Measurements from ENCODE around the gene ZNF431. TPM values are rescaled to one million over a fixed set of nuclear protein-coding genes. Genes with fewer than 3 reads are reported as not detected.

ZNF431 gene
- total and polyA plus RNA-seq, 2 donors (not counting 1 experiment from before 2014, with no cell fraction given), result 19.8 to 40.7 TPM

DNA sequence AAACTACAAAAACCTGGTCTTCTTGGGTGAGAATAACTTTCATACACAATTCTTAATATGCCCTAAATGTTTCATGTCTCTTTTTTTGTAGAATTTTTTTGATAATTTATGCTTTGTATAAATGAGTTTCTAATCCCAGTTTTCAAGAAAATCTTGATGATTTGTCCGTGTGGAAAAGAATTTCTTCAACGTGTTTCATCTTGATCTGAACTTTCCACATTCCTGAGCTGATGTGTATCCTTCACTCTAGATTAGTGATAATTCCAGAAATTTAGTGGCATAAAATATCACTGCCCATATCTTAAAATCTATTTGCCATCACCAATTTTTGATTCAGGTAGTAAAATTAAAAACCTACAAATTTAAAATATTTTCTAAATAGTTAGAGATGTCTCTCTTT, 24.6 kb downstream of the ZNF431 start:
- Histone ChIP-seq H3K4me3 (ENCODE audit: control extremely low read depth in 1 of 5, extremely low read depth in 1 of 5, insufficient read depth in 1 of 5, low read depth in 2 of 5, low read length in 4 of 5) (no peak overlapping the region), H3K4me1 (ENCODE audit: control insufficient read depth in 2 of 2, insufficient read depth in 2 of 2, low read length in 2 of 2) (no peaks in the 10 kb centered on the region), H3K9me3 (ENCODE audit: control extremely low read depth in 1 of 3, control insufficient read depth in 2 of 3, insufficient read depth in 1 of 3, low read length in 2 of 3) (peaks cover 0 to 3% (median 0%) of the 10 kb centered on the region in 3 donors), H3K27me3 (replicated peaks in 1 of 4; ENCODE audit: control extremely low read depth in 1 of 4, control insufficient read depth in 3 of 4, insufficient read depth in 4 of 4, low read length in 3 of 4) (no peaks in the 10 kb centered on the region), H2AFZ (ENCODE audit: insufficient read depth, low read depth, low read length, poor library complexity, severe bottlenecking) (no peak overlapping the region), H3K27ac (ENCODE audit: low read length in 2 of 2) (no peak overlapping the region), H3K4me2 (replicated peaks; ENCODE audit: low read depth, low read length, poor library complexity, severe bottlenecking) (no peak overlapping the region), H3K36me3 (replicated peaks in 1 of 2; ENCODE audit: control extremely low read depth in 1 of 2, control insufficient read depth in 1 of 2, extremely low read depth in 1 of 2, insufficient read depth in 2 of 2, low read length in 1 of 2) (peaks cover 10 to 28% of the 10 kb centered on the region in 2 experiments), H4K20me1 (ENCODE audit: control insufficient read depth, insufficient read depth, low read length, poor library complexity, severe bottlenecking) (peaks cover 13% of the 10 kb centered on the region), H3K79me2 (ENCODE audit: control insufficient read depth, insufficient read depth, low read length) (peaks cover 29% of the 10 kb centered on the region), H3K9ac (ENCODE audit: low read length) (no peak overlapping the region)
- no peaks in the 10 kb centered on the region for H3K9me3 Mint-ChIP-seq (ENCODE audit: insufficient read depth)
- CTCF ChIA-PET, result no interaction called here
- WGBS (ENCODE audit: insufficient coverage), result no CpG with 5 or more reads among the region's 2 CpGs
- no peak overlapping the region for H3K4me3 Mint-ChIP-seq
- TF ChIP-seq, protein P1, sequence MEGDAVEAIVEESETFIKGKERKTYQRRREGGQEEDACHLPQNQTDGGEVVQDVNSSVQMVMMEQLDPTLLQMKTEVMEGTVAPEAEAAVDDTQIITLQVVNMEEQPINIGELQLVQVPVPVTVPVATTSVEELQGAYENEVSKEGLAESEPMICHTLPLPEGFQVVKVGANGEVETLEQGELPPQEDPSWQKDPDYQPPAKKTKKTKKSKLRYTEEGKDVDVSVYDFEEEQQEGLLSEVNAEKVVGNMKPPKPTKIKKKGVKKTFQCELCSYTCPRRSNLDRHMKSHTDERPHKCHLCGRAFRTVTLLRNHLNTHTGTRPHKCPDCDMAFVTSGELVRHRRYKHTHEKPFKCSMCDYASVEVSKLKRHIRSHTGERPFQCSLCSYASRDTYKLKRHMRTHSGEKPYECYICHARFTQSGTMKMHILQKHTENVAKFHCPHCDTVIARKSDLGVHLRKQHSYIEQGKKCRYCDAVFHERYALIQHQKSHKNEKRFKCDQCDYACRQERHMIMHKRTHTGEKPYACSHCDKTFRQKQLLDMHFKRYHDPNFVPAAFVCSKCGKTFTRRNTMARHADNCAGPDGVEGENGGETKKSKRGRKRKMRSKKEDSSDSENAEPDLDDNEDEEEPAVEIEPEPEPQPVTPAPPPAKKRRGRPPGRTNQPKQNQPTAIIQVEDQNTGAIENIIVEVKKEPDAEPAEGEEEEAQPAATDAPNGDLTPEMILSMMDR (IDR thresholded peaks at IDR 0.05), result no peak
- H3K4me1 Mint-ChIP-seq, result peaks cover 2% of the 10 kb centered on the region
- H3K27ac Mint-ChIP-seq, result no peak overlapping the region
- ATAC-seq (ENCODE audit: low read depth) (no peak), DNase-seq (no peak)
- intact Hi-C loops (cut with micrococcal nuclease), result no loop called here
- no peaks in the 10 kb centered on the region for H3K27me3 Mint-ChIP-seq
- POLR2A ChIA-PET, result no interaction called here

DNA sequence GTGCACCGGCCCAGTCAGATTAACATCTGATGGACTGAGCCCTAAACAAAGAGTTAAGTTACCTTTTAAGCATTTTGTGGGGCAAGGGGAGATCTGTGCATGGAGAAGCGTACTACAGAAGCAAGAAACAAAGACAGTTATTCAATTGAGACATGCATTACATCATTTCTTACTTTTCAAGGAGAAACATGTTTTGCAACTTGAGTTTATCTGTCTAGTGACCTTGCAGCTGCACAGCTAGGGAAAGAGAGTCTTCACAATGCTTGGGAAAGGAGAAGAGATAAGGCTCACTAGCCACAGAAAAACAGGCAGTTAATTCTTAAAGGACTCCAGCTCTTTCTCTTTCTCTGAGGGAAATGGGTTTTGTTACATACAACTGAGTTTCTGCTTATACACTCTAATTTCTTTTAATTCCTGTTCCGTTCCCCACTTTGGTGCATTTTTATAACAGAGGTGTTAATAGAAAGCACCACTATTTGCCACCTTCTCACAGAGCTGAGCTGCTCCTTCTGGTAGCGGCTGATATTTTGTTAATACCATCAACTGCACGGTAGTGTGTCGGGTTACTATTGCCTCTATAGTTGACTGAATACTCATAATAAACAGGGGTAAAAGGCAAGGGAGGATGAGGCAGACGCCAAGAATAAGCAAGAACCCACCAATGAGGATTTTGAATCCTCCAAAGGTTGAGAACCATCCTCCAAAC, 55.9 kb downstream of the ZNF431 start:
- H3K9me3 Mint-ChIP-seq (ENCODE audit: insufficient read depth), result no peaks in the 10 kb centered on the region
- no peaks in the 10 kb centered on the region for H4K20me1 ChIP-seq (ENCODE audit: control insufficient read depth, insufficient read depth, low read length, poor library complexity, severe bottlenecking)
- no peak overlapping the region for H2AFZ ChIP-seq (ENCODE audit: insufficient read depth, low read depth, low read length, poor library complexity, severe bottlenecking)
- H3K27ac ChIP-seq (ENCODE audit: low read length in 2 of 2), result no peak overlapping the region
- H3K27me3 Mint-ChIP-seq, result no peaks in the 10 kb centered on the region
- no peak overlapping the region for H3K9ac ChIP-seq (ENCODE audit: low read length)
- no peaks in the 10 kb centered on the region for H3K27me3 ChIP-seq (replicated peaks in 1 of 4; ENCODE audit: control extremely low read depth in 1 of 4, control insufficient read depth in 3 of 4, insufficient read depth in 4 of 4, low read length in 3 of 4)
- H3K4me3 Mint-ChIP-seq, result no peak overlapping the region
- no peak for ATAC-seq (ENCODE audit: low read depth)
- H3K79me2 ChIP-seq (ENCODE audit: control insufficient read depth, insufficient read depth, low read length), result no peaks in the 10 kb centered on the region
- no peaks in the 10 kb centered on the region for H3K36me3 ChIP-seq (replicated peaks in 1 of 2; ENCODE audit: control extremely low read depth in 1 of 2, control insufficient read depth in 1 of 2, extremely low read depth in 1 of 2, insufficient read depth in 2 of 2, low read length in 1 of 2)
- 100% methylated on average over 1 of the region's 7 CpGs for WGBS (ENCODE audit: insufficient coverage)
- peaks cover 0 to 11% (median 0%) of the 10 kb centered on the region in 3 donors for H3K9me3 ChIP-seq (ENCODE audit: control extremely low read depth in 1 of 3, control insufficient read depth in 2 of 3, insufficient read depth in 1 of 3, low read length in 2 of 3)
- ChIA-PET POLR2A (no interaction called here), CTCF (no interaction called here)
- H3K4me3 ChIP-seq (ENCODE audit: control extremely low read depth in 1 of 5, extremely low read depth in 1 of 5, insufficient read depth in 1 of 5, low read depth in 2 of 5, low read length in 4 of 5), result no peak overlapping the region
- no peaks in the 10 kb centered on the region for H3K4me1 Mint-ChIP-seq
- intact Hi-C loops (cut with micrococcal nuclease), result no loop called here
- no peaks in the 10 kb centered on the region for H3K4me1 ChIP-seq (ENCODE audit: control insufficient read depth in 2 of 2, insufficient read depth in 2 of 2, low read length in 2 of 2)
- no peak overlapping the region for H3K4me2 ChIP-seq (replicated peaks; ENCODE audit: low read depth, low read length, poor library complexity, severe bottlenecking)
- H3K27ac Mint-ChIP-seq, result no peak overlapping the region
- DNase-seq, result no peak
- no peak for TF ChIP-seq EZH2 (IDR thresholded peaks at IDR 0.05; ENCODE audit: borderline replicate concordance, insufficient read depth, low read depth, low read length, poor library complexity, severe bottlenecking)
